Measurements from ENCODE around the gene ERBIN. TPM values are rescaled to one million over a fixed set of nuclear protein-coding genes. Genes with fewer than 3 reads are reported as not detected.

The ERBIN gene
- total RNA-seq, 1 experiment from 2014 or later, result 27.1 TPM

- ATAC-seq, result peak; percentile 48
- no peak overlapping the region for H3K4me3 Mint-ChIP-seq
- H3K27me3 Mint-ChIP-seq (ENCODE audit: low read depth), result no peaks in the 10 kb centered on the region
- ChIA-PET CTCF (no interaction called here), POLR2A (no interaction called here)
- no peak for DNase-seq (ENCODE audit: low spot score)
- peaks cover 19% of the 10 kb centered on the region for H3K9me3 Mint-ChIP-seq
- H3K27ac Mint-ChIP-seq, result peak overlapping the region; percentile 75
- TF ChIP-seq ZNF532 (CRISPR knock-in tag; IDR thresholded peaks at IDR 0.05; ENCODE audit: borderline replicate concordance) (no peak), RELA (CRISPR knock-in tag; IDR thresholded peaks at IDR 0.05; ENCODE audit: borderline replicate concordance) (no peak), ZNF671 (CRISPR knock-in tag; IDR thresholded peaks at IDR 0.05) (no peak), USF1 (CRISPR knock-in tag; IDR thresholded peaks at IDR 0.05) (no peak), NFYB (CRISPR knock-in tag; conservative IDR thresholded peaks at IDR 0.05; ENCODE audit: low read depth) (no peak)
- H3K36me3 Mint-ChIP-seq, result peaks cover 18% of the 10 kb centered on the region
- H3K4me1 Mint-ChIP-seq, result peaks cover 50% of the 10 kb centered on the region
Observed at GRCh38 chr5:65981969-65982619, 55.7 kb downstream of the ERBIN start.

GRCh38 chr5:65982635-65983034 lies 56.3 kb downstream of the ERBIN start:
- Mint-ChIP-seq H3K36me3 (peaks cover 18% of the 10 kb centered on the region), H3K9me3 (peaks cover 19% of the 10 kb centered on the region), H3K27me3 (ENCODE audit: low read depth) (no peaks in the 10 kb centered on the region), H3K27ac (peak overlapping the region; percentile 75), H3K4me1 (peaks cover 50% of the 10 kb centered on the region), H3K4me3 (no peak overlapping the region)
- TF ChIP-seq ZNF219 (CRISPR knock-in tag; IDR thresholded peaks at IDR 0.05; ENCODE audit: borderline replicate concordance), result no peak
- DNase-seq (ENCODE audit: low spot score) (no peak), ATAC-seq (no peak)
- CTCF ChIA-PET, result no interaction called here
- POLR2A ChIA-PET, result no interaction called here

GRCh38 chr5:65984098-65984885 lies 57.9 kb downstream of the ERBIN start:
- ATAC-seq (peak; percentile 19; the same call in 1 of the 2 replicates), DNase-seq (ENCODE audit: low spot score) (no peak)
- no peak overlapping the region for H3K4me3 Mint-ChIP-seq
- peaks cover 6% of the 10 kb centered on the region for H3K36me3 Mint-ChIP-seq
- TF ChIP-seq RELA (CRISPR knock-in tag; IDR thresholded peaks at IDR 0.05; ENCODE audit: borderline replicate concordance), result no peak
- TF ChIP-seq ZNF396 (CRISPR knock-in tag; IDR thresholded peaks at IDR 0.05; ENCODE audit: borderline replicate concordance), result no peak
- no peak for TF ChIP-seq AR (CRISPR knock-in tag; IDR thresholded peaks at IDR 0.05)
- TF ChIP-seq TP53 (CRISPR knock-in tag; IDR thresholded peaks at IDR 0.05), result no peak
- H3K9me3 Mint-ChIP-seq, result peaks cover 9% of the 10 kb centered on the region
- peaks cover 50% of the 10 kb centered on the region for H3K4me1 Mint-ChIP-seq
- peak overlapping the region; percentile 13; the same call in 1 of the 2 replicates for H3K27ac Mint-ChIP-seq
- ChIA-PET CTCF (interaction anchor here (0.6 kb wide), 1 partner anchor 20 kb away, joined by 3 read pairs; no protein-coding TSS in a partner anchor), POLR2A (no interaction called here)
- H3K27me3 Mint-ChIP-seq (ENCODE audit: low read depth), result no peaks in the 10 kb centered on the region

Data from WTC11 (cell line).